Liver (tissue), 9 donors: Measurements from ENCODE around the gene NAGS. TPM values are rescaled to one million over a fixed set of nuclear protein-coding genes. Genes with fewer than 3 reads are reported as not detected.

ENCODE experiments used
- DNase-seq: peaks from one replicate; pipeline ENCODE4 v3.0.0-alpha.2; 2017; ENCODE audit warnings: low spot score
- H3K27ac ChIP-seq, 2 donors: one replicate each; pipeline ENCODE4 v1.7.0; 2013; ENCODE audit warnings: inconsistent platforms in 2 of 2, low read length in 2 of 2, control low read depth in 1 of 2, low read depth in 1 of 2, mild to moderate bottlenecking in 1 of 2
- H3K27me3 ChIP-seq, 4 donors: one replicate each; pipeline versions ENCODE4 v1.6.1 to v1.7.0; 2013; ENCODE audit warnings: low read length in 3 of 4, inconsistent platforms in 1 of 4, mild to moderate bottlenecking in 1 of 4, moderate library complexity in 1 of 4; ENCODE audit not compliant: control insufficient read depth in 4 of 4, insufficient read depth in 4 of 4
- H3K36me3 ChIP-seq, 4 donors: one replicate each; pipeline versions ENCODE4 v1.6.1 to v1.7.0; 2013; ENCODE audit warnings: low read length in 3 of 4, mild to moderate bottlenecking in 3 of 4, low read depth in 1 of 4, moderate library complexity in 1 of 4; ENCODE audit not compliant: control insufficient read depth in 4 of 4, insufficient read depth in 3 of 4
- H3K4me1 ChIP-seq, 4 donors: one replicate each; pipeline versions ENCODE4 v1.6.1 to v1.7.0; 2013; ENCODE audit warnings: low read length in 3 of 4, mild to moderate bottlenecking in 3 of 4, moderate library complexity in 1 of 4; ENCODE audit not compliant: control insufficient read depth in 4 of 4, insufficient read depth in 4 of 4
- H3K4me3 ChIP-seq, 3 donors: one replicate each; pipeline versions ENCODE4 v1.6.1 to v1.7.0; 2013; ENCODE audit warnings: low read length in 3 of 3, control low read depth in 1 of 3, low read depth in 1 of 3, mild to moderate bottlenecking in 1 of 3
- H3K9ac ChIP-seq, 2 donors: one replicate each; pipeline ENCODE4 v1.7.0; 2013; ENCODE audit warnings: low read length in 2 of 2, mild to moderate bottlenecking in 2 of 2, moderate library complexity in 2 of 2, control low read depth in 1 of 2, low read depth in 1 of 2
- H3K9me3 ChIP-seq, 4 donors: one replicate each; pipeline versions ENCODE4 v1.6.1 to v1.7.0; 2013; ENCODE audit warnings: low read length in 3 of 4; ENCODE audit not compliant: control insufficient read depth in 4 of 4
- ATF3 ChIP-seq: IDR thresholded peaks from 2 replicates; pipeline ENCODE4 v1.6.1; 2016; ENCODE audit warnings: antibody characterized with exemption
- EGR1 ChIP-seq, 2 donors: IDR thresholded peaks; 2 replicates each; pipeline ENCODE4 v1.6.1; 2016 to 2018; ENCODE audit warnings: antibody characterized with exemption in 2 of 2, low read depth in 2 of 2
- FOXA1 ChIP-seq: IDR thresholded peaks from 2 replicates; pipeline ENCODE4 v1.6.1; 2016; ENCODE audit warnings: antibody characterized with exemption
- GABPA ChIP-seq, 2 donors: IDR thresholded peaks in 1 of 2; conservative IDR thresholded peaks in 1 of 2; 2 replicates each; pipeline ENCODE4 v1.6.1; 2016; ENCODE audit warnings: antibody characterized with exemption in 2 of 2, mild to moderate bottlenecking in 1 of 2, moderate library complexity in 1 of 2
- HNF4A ChIP-seq, 2 donors: conservative IDR thresholded peaks; 2 replicates each; pipeline ENCODE4 v1.6.1; 2016; ENCODE audit warnings: antibody characterized with exemption in 2 of 2, mild to moderate bottlenecking in 2 of 2
- HNF4G ChIP-seq: IDR thresholded peaks from 2 replicates; pipeline ENCODE4 v1.6.1; 2016; ENCODE audit warnings: antibody characterized with exemption
- JUND ChIP-seq, 2 donors: IDR thresholded peaks; 2 replicates each; pipeline ENCODE4 v1.6.1; 2016; ENCODE audit warnings: antibody characterized with exemption in 2 of 2
- MAX ChIP-seq: IDR thresholded peaks from 2 replicates; pipeline ENCODE4 v1.6.1; 2016; ENCODE audit warnings: antibody characterized with exemption
- NR2F2 ChIP-seq: IDR thresholded peaks from 2 replicates; pipeline ENCODE4 v1.6.1; 2016; ENCODE audit warnings: antibody characterized with exemption
- RAD21 ChIP-seq, 2 donors: IDR thresholded peaks; 2 replicates each; pipeline ENCODE4 v1.6.1; 2016; ENCODE audit warnings: antibody characterized with exemption in 2 of 2, mild to moderate bottlenecking in 2 of 2
- REST ChIP-seq: IDR thresholded peaks from 2 replicates; pipeline ENCODE4 v1.6.1; 2016; ENCODE audit warnings: antibody characterized with exemption, mild to moderate bottlenecking
- SP1 ChIP-seq: IDR thresholded peaks from 2 replicates; pipeline ENCODE4 v1.6.1; 2018; ENCODE audit warnings: antibody characterized with exemption, mild to moderate bottlenecking
- TAF1 ChIP-seq: conservative IDR thresholded peaks from 2 replicates; pipeline ENCODE4 v1.6.1; 2016; ENCODE audit warnings: antibody characterized with exemption, mild to moderate bottlenecking
- YY1 ChIP-seq: IDR thresholded peaks from 2 replicates; pipeline ENCODE4 v1.6.1; 2016; ENCODE audit warnings: antibody characterized with exemption, mild to moderate bottlenecking
- whole genome bisulfite sequencing: extraction: QIAGEN DNeasy Blood & Tissue Kit; methylation state at CpG from one replicate; pipeline ENCODE4 v1.1.7; 2013; 5-methylcytosine and 5-hydroxymethylcytosine counted together
- polyA plus RNA-seq, 2 donors: library from polyadenylated mRNA; stranded (reverse) in 1 of 2; unstranded in 1 of 2; fragments of 200-250 nt in 1 of 2; fragments of >200 nt in 1 of 2; fragmentation: Nextera tagmentation in 1 of 2; extraction: Ambion mirVana in 1 of 2; gene quantifications; one replicate each; pipeline versions ENCODE4 v1.2.1 to v1.2.3, GENCODE V29; 2013 to 2015
- total RNA-seq, 2 donors: library from RNA; depleted of rRNA; stranded (reverse); fragments of >200 nt; gene quantifications; one replicate each; pipeline ENCODE4 v1.2.3, GENCODE V29; 2014
- donor health status: healthy.
- donor health status: healthy.
- donor health status: healthy.
- donor health status: healthy.
- donor health status: healthy.

The NAGS gene
- total and polyA plus RNA-seq, 4 donors: 21.5 to 29.8 (median 28.2) TPM

- DNase-seq: no peak
- WGBS: 55% methylated on average over 6 of the region's 6 CpGs
- Histone ChIP-seq H3K4me1 (peaks cover 15 to 71% (median 48%) of the 10 kb centered on the region in 4 donors), H3K27ac (no peak overlapping the region), H3K36me3 (peaks cover 4 to 20% (median 13%) of the 10 kb centered on the region in 4 donors), H3K9me3 (no peaks in the 10 kb centered on the region), H3K4me3 (no peak overlapping the region), H3K27me3 (no peaks in the 10 kb centered on the region), H3K9ac (no peak overlapping the region)
- TF ChIP-seq RAD21 (IDR thresholded peaks at IDR 0.05) (no peak), FOXA1 (no peak), SP1 (no peak), NR2F2 (no peak), HNF4G (no peak), JUND (IDR thresholded peaks at IDR 0.05) (no peak), HNF4A (conservative IDR thresholded peaks at IDR 0.05) (no peak), REST (no peak)
Observed at GRCh38 chr17:44008205-44008909, 3.9 kb downstream of the NAGS start.

- WGBS: 43% methylated on average over 4 of the region's 4 CpGs
- H3K9me3 ChIP-seq: no peaks in the 10 kb centered on the region
- no peak for DNase-seq
Observed at GRCh38 chr17:44010966-44011647, 6.7 kb downstream of the NAGS start.

GRCh38 chr17:44011876-44012275 is 7.5 kb downstream of the NAGS start:
- Histone ChIP-seq H3K9me3 (no peaks in the 10 kb centered on the region), H3K36me3 (peaks cover 4 to 20% (median 13%) of the 10 kb centered on the region in 4 donors), H3K9ac (no peak overlapping the region), H3K4me3 (no peak overlapping the region), H3K27ac (no peak overlapping the region), H3K4me1 (peaks cover 10 to 66% (median 42%) of the 10 kb centered on the region in 4 donors), H3K27me3 (no peaks in the 10 kb centered on the region)
- no peak for DNase-seq
- 55% methylated on average over 9 of the region's 9 CpGs for WGBS
- TF ChIP-seq REST (no peak), ATF3 (no peak), GABPA (IDR thresholded peaks at IDR 0.05 in 1 of 2, conservative IDR thresholded peaks at IDR 0.05 in 1 of 2) (no peak), MAX (no peak)

More at GRCh38 chr17:44010966-44011647, 6.7 kb downstream of the NAGS start:
- Histone ChIP-seq H3K27ac (peak overlapping the region; percentile 7 to 57), H3K9ac (no peak overlapping the region), H3K4me1 (peaks cover 16 to 70% (median 44%) of the 10 kb centered on the region in 4 donors), H3K36me3 (peaks cover 4 to 20% (median 13%) of the 10 kb centered on the region in 4 donors), H3K27me3 (no peaks in the 10 kb centered on the region), H3K4me3 (no peak overlapping the region)
- no peak for TF ChIP-seq NR2F2
- peak; percentile 25 for TF ChIP-seq MAX
- TF ChIP-seq HNF4A (conservative IDR thresholded peaks at IDR 0.05): no peak
- TF ChIP-seq SP1: no peak
- peak in 1 of 2 donors; percentile 10 for TF ChIP-seq GABPA (IDR thresholded peaks at IDR 0.05 in 1 of 2, conservative IDR thresholded peaks at IDR 0.05 in 1 of 2)
- TF ChIP-seq YY1: no peak
- no peak for TF ChIP-seq ATF3
- TF ChIP-seq FOXA1: no peak
- TF ChIP-seq TAF1: no peak
- TF ChIP-seq EGR1 (IDR thresholded peaks at IDR 0.05; ENCODE audit: low read depth in 2 of 2): no peak
